GM12878 (cell line): Measurements from ENCODE around the gene SHOC2. TPM values are rescaled to one million over a fixed set of nuclear protein-coding genes. Genes with fewer than 3 reads are reported as not detected.

Source experiments
- ATAC-seq: fragments of 200-7000 bp; cut with Tn5 transposase; 3 replicates; pipeline ENCODE4 v1.9.1; 2020; ENCODE audit warnings: mild to moderate bottlenecking, moderate library complexity
- BruUV-seq: library from RNA; stranded (reverse); fragments of 400-500 nt; replicated peaks from 2 replicates; lab custom pipeline; 2021; lab: Mats Ljungman, UMichigan
- CTCF ChIA-PET: fragments of 300-600 bp; sonication (Branson Sonifier 250); formaldehyde crosslinking; extraction: SDS; loops from one replicate; lab custom pipeline; 2021; ENCODE audit warnings: inconsistent platforms; lab: Yijun Ruan, JAX
- POLR2A ChIA-PET: fragments of 350-600 bp; formaldehyde crosslinking; extraction: SDS; loops from one replicate; lab custom pipeline; 2021; ENCODE audit warnings: inconsistent platforms; lab: Charles Lee
- RAD21 ChIA-PET: fragments of 300-600 bp; sonication (Branson Sonifier 250); formaldehyde crosslinking; loops from one replicate; lab custom pipeline; 2023; ENCODE audit warnings: antibody characterized with exemption; ENCODE audit not compliant: unreplicated experiment; lab: Charles Lee
- SMC1A ChIA-PET: fragments of 300-600 bp; sonication (Branson Sonifier 250); formaldehyde crosslinking; loops from one replicate; lab custom pipeline; 2023; ENCODE audit not compliant: unreplicated experiment, uncharacterized antibody; lab: Charles Lee
- DNase-seq: peaks from one replicate; pipeline ENCODE4 v3.0.0-alpha.2; 2011; ENCODE audit warnings: low read depth, low spot score
- FAIRE-seq: peaks from 3 replicates; lab custom pipeline; 2011; peaks lifted over from hg19 to GRCh38; lab: Jason Lieb, UNC
- H2AFZ ChIP-seq: 2 replicates; pipeline ENCODE4 v1.6.0; 2011; ENCODE audit warnings: low read depth, low read length, control low read depth; ENCODE audit not compliant: control insufficient read depth
- H3K27ac ChIP-seq: 2 replicates; pipeline ENCODE4 v1.5.1; 2011; ENCODE audit warnings: control low read depth; ENCODE audit not compliant: control insufficient read depth, insufficient read depth
- H3K27me3 ChIP-seq, 2 experiments: replicated peaks in 1 of 2; 2 replicates each; pipeline versions ENCODE4 v1.6.0 to v1.6.1; 2011; ENCODE audit warnings: low read length in 1 of 2; ENCODE audit not compliant: control insufficient read depth in 2 of 2, insufficient read depth in 2 of 2
- H3K36me3 ChIP-seq, 2 experiments: 2 replicates each; pipeline ENCODE4 v1.5.1; 2011; ENCODE audit warnings: low read length in 1 of 2; ENCODE audit not compliant: control insufficient read depth in 2 of 2, insufficient read depth in 2 of 2
- H3K4me1 ChIP-seq: 2 replicates; pipeline ENCODE4 v1.6.1; 2011; ENCODE audit warnings: mild to moderate bottlenecking, low read length, moderate library complexity, mixed read lengths; ENCODE audit not compliant: control insufficient read depth, insufficient read depth
- H3K4me2 ChIP-seq: 2 replicates; pipeline ENCODE4 v1.6.0; 2011; ENCODE audit warnings: control low read depth; ENCODE audit not compliant: control insufficient read depth, insufficient read depth
- H3K4me3 ChIP-seq: fragments of 200-600 bp; sonication (generic); 2 replicates; pipeline ENCODE4 v1.5.1; 2016
- H3K79me2 ChIP-seq: 2 replicates; pipeline ENCODE4 v1.6.0; 2011; ENCODE audit warnings: low read length; ENCODE audit not compliant: control insufficient read depth, insufficient read depth
- H3K9ac ChIP-seq: 2 replicates; pipeline ENCODE4 v1.8.0; 2011; ENCODE audit warnings: low read length, control low read depth, mixed read lengths; ENCODE audit not compliant: control insufficient read depth, insufficient read depth
- H3K9me3 ChIP-seq: replicated peaks from 3 replicates; pipeline ENCODE4 v1.5.1; 2011; ENCODE audit warnings: mild to moderate bottlenecking, low read length; ENCODE audit not compliant: control insufficient read depth, insufficient read depth
- H4K20me1 ChIP-seq: 2 replicates; pipeline ENCODE4 v1.6.0; 2011; ENCODE audit not compliant: control insufficient read depth, insufficient read depth
- BMI1 ChIP-seq: fragments of 450-650 bp; IDR thresholded peaks from 2 replicates; pipeline ENCODE4 v1.6.1; 2016; ENCODE audit warnings: mild to moderate bottlenecking, moderate library complexity, borderline replicate concordance
- CBX5 ChIP-seq: sonication (generic); IDR thresholded peaks from 2 replicates; pipeline ENCODE4 v1.6.1; 2016; ENCODE audit warnings: low read depth, moderate library complexity, mild to moderate bottlenecking, inconsistent platforms
- CTCF ChIP-seq, 3 experiments: IDR thresholded peaks in 2 of 3; conservative IDR thresholded peaks in 1 of 3; 2 replicates each; pipeline ENCODE4 v1.5.1; 2011; ENCODE audit warnings: low read depth in 3 of 3, low read length in 3 of 3, mild to moderate bottlenecking in 3 of 3, control low read depth in 2 of 3, moderate library complexity in 2 of 3, inconsistent platforms in 1 of 3, mixed read lengths in 1 of 3; ENCODE audit not compliant: control insufficient read depth in 2 of 3, insufficient read depth in 1 of 3; ENCODE audit errors: extremely low read depth in 1 of 3
- MEF2B ChIP-seq: fragments of 450-650 bp; IDR thresholded peaks from 2 replicates; pipeline ENCODE4 v1.6.1; 2018; ENCODE audit warnings: mild to moderate bottlenecking, moderate library complexity; ENCODE audit not compliant: partially characterized antibody, poor library complexity, severe bottlenecking
- MLLT1 ChIP-seq: fragments of 450-650 bp; IDR thresholded peaks from 2 replicates; pipeline ENCODE4 v1.6.1; 2016; ENCODE audit warnings: mild to moderate bottlenecking
- POU2F2 ChIP-seq: IDR thresholded peaks from 3 replicates; pipeline ENCODE4 v1.6.1; 2011; ENCODE audit warnings: low read depth, mild to moderate bottlenecking, low read length, borderline replicate concordance
- RCOR1 ChIP-seq: conservative IDR thresholded peaks from 2 replicates; pipeline ENCODE4 v1.6.1; 2012; ENCODE audit warnings: low read depth, low read length, improper control_type of control experiment
- SMC3 ChIP-seq: IDR thresholded peaks from 2 replicates; pipeline ENCODE4 v1.6.1; 2011; ENCODE audit warnings: low read length, improper control_type of control experiment, borderline replicate concordance
- TCF12 ChIP-seq: IDR thresholded peaks from 2 replicates; pipeline ENCODE4 v1.6.1; 2011; ENCODE audit warnings: low read depth, mild to moderate bottlenecking, low read length
- YY1 ChIP-seq: IDR thresholded peaks from 2 replicates; pipeline ENCODE4 v1.6.1; 2011; ENCODE audit warnings: low read depth, mild to moderate bottlenecking, low read length
- ZNF24 ChIP-seq: fragments of 450-650 bp; IDR thresholded peaks from 2 replicates; pipeline ENCODE4 v1.6.1; 2017; ENCODE audit warnings: antibody characterized with exemption, mild to moderate bottlenecking
- WGBS: methylation state at CpG from one replicate; pipeline ENCODE4 v1.1.6; 2016; ENCODE audit warnings: low lambda C conversion rate; ENCODE audit not compliant: insufficient replicate concordance, insufficient coverage; ENCODE audit errors: missing lambda C conversion rate; 5-methylcytosine and 5-hydroxymethylcytosine counted together
- in situ Hi-C: fragments of 300-500 bp; cut with MboI; formaldehyde crosslinking; loops from 9 replicates; pipeline ENCODE4 v1.14.3; 2018; ENCODE audit warnings: mixed read lengths
- intact Hi-C: fragments of 100-400 bp; cut with micrococcal nuclease; formaldehyde crosslinking; loops from one replicate; pipeline ENCODE4 v1.14.2; 2022; ENCODE audit not compliant: unreplicated experiment
- polyA plus RNA-seq, 11 experiments: library from polyadenylated mRNA; depleted of rRNA in 4 of 11; unstranded in 6 of 11; stranded (reverse) in 5 of 11; fragments of >200 nt; fragmentation: Nextera tagmentation in 4 of 11; fragmentation: Illumina TruSeq in 1 of 11; extraction: Ambion mirVana in 4 of 11; extraction: Trizol in 1 of 11; gene quantifications; 1 replicate in 1 of 11; 2 replicates in 10 of 11; pipeline versions ENCODE4 v1.2.1 to v1.2.3, GENCODE V29; 2011 to 2016; ENCODE audit warnings: inconsistent platforms in 2 of 11, missing spikeins in 2 of 11, low read depth in 1 of 11
- total RNA-seq, 4 experiments: library from RNA; depleted of rRNA in 3 of 4; stranded (reverse); fragments of >200 nt in 3 of 4; fragmentation: Illumina TruSeq in 1 of 4; extraction: Trizol in 1 of 4; gene quantifications; 2 replicates each; pipeline versions ENCODE4 v1.2.1 to v1.2.3, GENCODE V29; 2013 to 2021
- TF ChIP-seq, protein P1 (sequence below): fragments of 450-650 bp; formaldehyde crosslinking; IDR thresholded peaks from 2 replicates; pipeline ENCODE4 v1.4.0; 2020; ENCODE audit warnings: mild to moderate bottlenecking, moderate library complexity
- TF ChIP-seq, protein P2 (sequence below): IDR thresholded peaks from 2 replicates; pipeline ENCODE4 v1.6.1; 2011; ENCODE audit warnings: low read depth, low read length, improper control_type of control experiment, borderline replicate concordance

The SHOC2 gene
- total and polyA plus RNA-seq, 10 of the 15 experiments (the other 5 are each of a cell fraction or from before 2014, with no cell fraction given) = 24.8 to 65.3 (median 42.6) TPM

- in situ Hi-C loops = no loop called here
- Histone ChIP-seq H3K36me3 (peaks cover 0 to 34% of the 10 kb centered on the region in 2 experiments; a peak in 3 of 4 replicates), H2AFZ (no peak overlapping the region), H3K4me2 (no peak overlapping the region), H3K9ac (no peak overlapping the region), H3K27ac (no peak overlapping the region), H3K27me3 (no peaks in the 10 kb centered on the region), H3K9me3 (no peaks in the 10 kb centered on the region), H3K79me2 (peaks cover 6% of the 10 kb centered on the region), H4K20me1 (no peaks in the 10 kb centered on the region), H3K4me3 (no peak overlapping the region), H3K4me1 (no peaks in the 10 kb centered on the region)
- FAIRE-seq (peak; percentile 62), DNase-seq (no peak), ATAC-seq (no peak)
- RAD21 ChIA-PET = interaction anchor here (0.8 to 10.5 kb wide), 21 partner anchors 10 to 151 kb away, joined by 3 to 115 read pairs (median 4); partner anchors contain the start of genes BBIP1 and SHOC2
- CTCF ChIA-PET = interaction anchor here (0.6 to 11.1 kb wide), 19 partner anchors 10 to 310 kb away, joined by 3 to 196 read pairs (median 4); partner anchors contain the start of genes BBIP1 and SHOC2
- intact Hi-C loops = loop anchor here (10.0 kb wide), 1 partner anchor 308 kb away; no protein-coding TSS in a partner anchor
- BruUV-seq = no TSS peak
- SMC1A ChIA-PET = interaction anchor here (0.6 to 15.0 kb wide), 28 partner anchors 9 to 702 kb away, joined by 3 to 221 read pairs (median 4); partner anchors contain the start of genes BBIP1 and PDCD4
- POLR2A ChIA-PET = interaction anchor here (0.6 to 2.2 kb wide), 11 partner anchors 12 to 93 kb away, joined by 3 to 13 read pairs (median 4); partner anchors contain the start of genes BBIP1, PDCD4 and SHOC2
- WGBS = 92% methylated on average over 1 of the region's 1 CpG
- no peak for TF ChIP-seq ZNF24
- no peak for TF ChIP-seq BMI1
- TF ChIP-seq TCF12 = no peak
- no peak for TF ChIP-seq MEF2B
- TF ChIP-seq, protein P1, sequence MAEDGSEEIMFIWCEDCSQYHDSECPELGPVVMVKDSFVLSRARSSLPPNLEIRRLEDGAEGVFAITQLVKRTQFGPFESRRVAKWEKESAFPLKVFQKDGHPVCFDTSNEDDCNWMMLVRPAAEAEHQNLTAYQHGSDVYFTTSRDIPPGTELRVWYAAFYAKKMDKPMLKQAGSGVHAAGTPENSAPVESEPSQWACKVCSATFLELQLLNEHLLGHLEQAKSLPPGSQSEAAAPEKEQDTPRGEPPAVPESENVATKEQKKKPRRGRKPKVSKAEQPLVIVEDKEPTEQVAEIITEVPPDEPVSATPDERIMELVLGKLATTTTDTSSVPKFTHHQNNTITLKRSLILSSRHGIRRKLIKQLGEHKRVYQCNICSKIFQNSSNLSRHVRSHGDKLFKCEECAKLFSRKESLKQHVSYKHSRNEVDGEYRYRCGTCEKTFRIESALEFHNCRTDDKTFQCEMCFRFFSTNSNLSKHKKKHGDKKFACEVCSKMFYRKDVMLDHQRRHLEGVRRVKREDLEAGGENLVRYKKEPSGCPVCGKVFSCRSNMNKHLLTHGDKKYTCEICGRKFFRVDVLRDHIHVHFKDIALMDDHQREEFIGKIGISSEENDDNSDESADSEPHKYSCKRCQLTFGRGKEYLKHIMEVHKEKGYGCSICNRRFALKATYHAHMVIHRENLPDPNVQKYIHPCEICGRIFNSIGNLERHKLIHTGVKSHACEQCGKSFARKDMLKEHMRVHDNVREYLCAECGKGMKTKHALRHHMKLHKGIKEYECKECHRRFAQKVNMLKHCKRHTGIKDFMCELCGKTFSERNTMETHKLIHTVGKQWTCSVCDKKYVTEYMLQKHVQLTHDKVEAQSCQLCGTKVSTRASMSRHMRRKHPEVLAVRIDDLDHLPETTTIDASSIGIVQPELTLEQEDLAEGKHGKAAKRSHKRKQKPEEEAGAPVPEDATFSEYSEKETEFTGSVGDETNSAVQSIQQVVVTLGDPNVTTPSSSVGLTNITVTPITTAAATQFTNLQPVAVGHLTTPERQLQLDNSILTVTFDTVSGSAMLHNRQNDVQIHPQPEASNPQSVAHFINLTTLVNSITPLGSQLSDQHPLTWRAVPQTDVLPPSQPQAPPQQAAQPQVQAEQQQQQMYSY (CRISPR knock-in tag) = no peak
- TF ChIP-seq, protein P2, sequence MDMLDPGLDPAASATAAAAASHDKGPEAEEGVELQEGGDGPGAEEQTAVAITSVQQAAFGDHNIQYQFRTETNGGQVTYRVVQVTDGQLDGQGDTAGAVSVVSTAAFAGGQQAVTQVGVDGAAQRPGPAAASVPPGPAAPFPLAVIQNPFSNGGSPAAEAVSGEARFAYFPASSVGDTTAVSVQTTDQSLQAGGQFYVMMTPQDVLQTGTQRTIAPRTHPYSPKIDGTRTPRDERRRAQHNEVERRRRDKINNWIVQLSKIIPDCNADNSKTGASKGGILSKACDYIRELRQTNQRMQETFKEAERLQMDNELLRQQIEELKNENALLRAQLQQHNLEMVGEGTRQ = no peak
- TF ChIP-seq POU2F2 = no peak
- TF ChIP-seq CBX5 = no peak
- no peak for TF ChIP-seq SMC3
- no peak for TF ChIP-seq YY1
- TF ChIP-seq CTCF (IDR thresholded peaks at IDR 0.05 in 2 of 3, conservative IDR thresholded peaks at IDR 0.05 in 1 of 3; ENCODE audit: control insufficient read depth in 2 of 3, extremely low read depth in 1 of 3, insufficient read depth in 1 of 3, low read depth in 3 of 3, low read length in 3 of 3) = no peak
- TF ChIP-seq RCOR1 = no peak
- TF ChIP-seq MLLT1 = no peak
Observed at GRCh38 chr10:110897184-110897583, 22.2 kb upstream of the SHOC2 start.
